GM19035 (cell line): ENCODE data around the gene AMELX.

Experiments
- ATAC-seq: cut with Tn5 transposase; IDR thresholded peaks from one replicate; pipeline ENCODE4 v1.9.1; 2021; ENCODE audit not compliant: unreplicated experiment

Gene AMELX

GRCh38 chrX:11293113-11293512, at the start of gene AMELX:
TSS of gene AMELX (plus strand) at chrX:11293413. CDS start at chrX:11294789, 1,376 bp downstream.
- ATAC-seq: no peak

DNA sequence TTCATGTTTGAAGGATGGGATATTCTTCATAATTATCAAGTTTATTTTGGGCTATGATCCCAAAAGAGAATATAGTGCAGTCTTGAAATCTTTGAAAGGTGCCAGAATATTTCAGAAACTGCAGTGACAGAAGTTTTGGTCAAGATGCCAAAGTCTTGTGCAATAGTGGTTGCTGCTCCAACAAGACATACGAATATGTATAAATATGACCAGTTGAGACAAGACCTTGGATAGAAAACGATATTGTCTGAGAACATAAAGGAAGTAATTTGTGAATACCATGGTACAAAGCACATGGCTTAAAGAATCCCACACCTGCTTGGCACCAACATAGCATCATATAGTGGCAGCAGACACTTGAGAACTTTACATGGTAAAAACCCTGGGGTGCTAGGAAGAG, 48.6 kb upstream of the AMELX start:
- no peak for ATAC-seq

GRCh38 chrX:11254417-11255109, 38.6 kb upstream of the AMELX start:
- ATAC-seq: no peak

GRCh38 chrX:11257290-11257689, 35.9 kb upstream of the AMELX start:
- no peak for ATAC-seq

DNA sequence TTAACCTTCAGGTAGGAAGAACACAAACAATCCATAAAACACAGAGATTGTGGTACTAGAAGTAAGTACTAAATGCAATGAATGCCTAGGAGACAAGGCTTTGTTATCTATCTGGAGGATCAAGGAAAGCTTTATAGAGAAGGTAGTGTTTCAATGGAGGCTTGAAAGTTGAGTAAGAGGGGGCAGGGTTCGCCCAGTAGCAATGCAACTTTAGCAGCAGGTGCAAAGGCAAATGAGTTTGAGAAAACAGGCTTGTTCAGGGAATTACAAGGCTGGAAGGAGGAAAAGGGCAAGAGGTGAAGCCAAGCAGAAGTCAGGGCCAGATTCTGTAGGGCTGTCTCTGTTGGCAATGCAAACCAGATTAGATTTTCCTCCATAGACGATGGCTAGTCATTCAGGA, 35.5 kb upstream of the AMELX start:
- ATAC-seq: no peak

GRCh38 chrX:11259437-11259836, 33.8 kb upstream of the AMELX start:
- ATAC-seq: no peak

GRCh38 chrX:11261260-11261659, 32.0 kb upstream of the AMELX start:
- no peak for ATAC-seq

DNA sequence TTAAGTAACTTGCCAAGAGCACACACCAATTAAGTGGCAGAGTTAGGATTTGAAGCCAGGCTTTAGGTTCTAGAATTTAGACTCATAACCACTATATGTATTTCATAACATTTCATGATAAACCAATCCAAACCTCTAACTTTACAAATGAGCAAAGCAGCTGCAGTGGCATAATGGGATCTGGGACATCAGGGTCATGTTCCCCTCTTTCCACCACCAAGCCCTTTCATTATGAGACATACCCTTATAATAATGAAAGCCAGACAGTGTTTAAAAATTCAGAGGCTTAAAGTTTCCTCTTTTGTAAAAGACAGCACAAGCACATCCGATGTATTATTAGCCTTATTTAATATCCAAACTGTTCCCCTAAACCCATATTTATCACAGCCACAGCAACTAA, 28.3 kb upstream of the AMELX start:
- ATAC-seq: no peak

DNA sequence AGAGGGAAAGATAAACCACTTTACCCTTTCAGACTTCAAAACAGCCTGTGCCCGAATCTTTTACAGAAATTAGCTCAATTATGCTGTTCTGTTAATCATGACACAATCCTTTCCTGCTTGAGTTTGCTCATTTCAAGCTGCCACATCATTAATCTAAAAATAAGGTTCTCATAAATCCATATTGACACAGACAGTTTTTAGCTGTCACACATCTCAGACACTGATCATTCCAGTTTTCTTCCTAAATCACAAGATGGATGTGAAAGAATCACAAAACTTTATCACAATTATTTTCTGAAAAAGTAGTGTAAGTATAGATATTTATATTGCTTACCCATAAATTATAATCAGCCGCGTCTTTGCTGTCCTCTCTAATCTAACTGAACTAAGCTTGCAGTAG, 27.9 kb upstream of the AMELX start:
- ATAC-seq: no peak

- no peak for ATAC-seq
Measured at GRCh38 chrX:11266573-11267003, 26.6 kb upstream of the AMELX start.

- no peak for ATAC-seq
Measured at GRCh38 chrX:11267425-11267824, 25.8 kb upstream of the AMELX start.

- no peak for ATAC-seq
Measured at GRCh38 chrX:11269006-11269405, 24.2 kb upstream of the AMELX start.

- ATAC-seq: no peak
Measured at GRCh38 chrX:11269996-11270395, 23.2 kb upstream of the AMELX start.

- ATAC-seq: no peak
Measured at GRCh38 chrX:11272290-11272689, 20.9 kb upstream of the AMELX start.

GRCh38 chrX:11272863-11273262, 20.4 kb upstream of the AMELX start:
- no peak for ATAC-seq

DNA sequence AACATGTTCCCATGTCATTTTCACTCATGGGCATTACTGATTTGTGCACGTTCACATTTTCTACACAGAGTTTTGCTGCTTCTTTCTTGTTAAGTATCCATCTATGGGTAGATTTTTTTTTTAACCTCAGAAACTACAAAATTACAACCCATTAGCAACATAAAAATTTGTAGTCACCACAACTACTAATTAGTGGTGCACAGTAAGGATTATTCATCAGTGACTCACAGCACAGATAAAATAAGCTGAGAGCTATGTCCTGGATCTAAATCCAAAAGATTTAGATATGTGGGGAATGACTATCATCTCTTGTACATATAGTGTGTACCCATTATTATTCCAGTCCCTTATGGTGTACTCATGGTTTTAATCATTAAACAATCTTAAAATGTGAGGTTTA, 19.7 kb upstream of the AMELX start:
- no peak for ATAC-seq

GRCh38 chrX:11282043-11282442, 11.2 kb upstream of the AMELX start:
- ATAC-seq: no peak

- no peak for ATAC-seq
Measured at GRCh38 chrX:11285651-11286050, 7.6 kb upstream of the AMELX start.

- no peak for ATAC-seq
Measured at GRCh38 chrX:11287505-11287904, 5.7 kb upstream of the AMELX start.

GRCh38 chrX:11290416-11291102, 2.7 kb upstream of the AMELX start:
- ATAC-seq: no peak

- ATAC-seq: no peak
Measured at GRCh38 chrX:11296051-11296450, 2.8 kb downstream of the AMELX start.

DNA sequence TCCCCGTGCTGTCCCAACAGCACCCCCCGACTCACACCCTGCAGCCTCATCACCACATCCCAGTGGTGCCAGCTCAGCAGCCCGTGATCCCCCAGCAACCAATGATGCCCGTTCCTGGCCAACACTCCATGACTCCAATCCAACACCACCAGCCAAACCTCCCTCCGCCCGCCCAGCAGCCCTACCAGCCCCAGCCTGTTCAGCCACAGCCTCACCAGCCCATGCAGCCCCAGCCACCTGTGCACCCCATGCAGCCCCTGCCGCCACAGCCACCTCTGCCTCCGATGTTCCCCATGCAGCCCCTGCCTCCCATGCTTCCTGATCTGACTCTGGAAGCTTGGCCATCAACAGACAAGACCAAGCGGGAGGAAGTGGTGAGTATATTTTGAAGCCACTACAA, 5.4 kb downstream of the AMELX start:
- no peak for ATAC-seq

DNA sequence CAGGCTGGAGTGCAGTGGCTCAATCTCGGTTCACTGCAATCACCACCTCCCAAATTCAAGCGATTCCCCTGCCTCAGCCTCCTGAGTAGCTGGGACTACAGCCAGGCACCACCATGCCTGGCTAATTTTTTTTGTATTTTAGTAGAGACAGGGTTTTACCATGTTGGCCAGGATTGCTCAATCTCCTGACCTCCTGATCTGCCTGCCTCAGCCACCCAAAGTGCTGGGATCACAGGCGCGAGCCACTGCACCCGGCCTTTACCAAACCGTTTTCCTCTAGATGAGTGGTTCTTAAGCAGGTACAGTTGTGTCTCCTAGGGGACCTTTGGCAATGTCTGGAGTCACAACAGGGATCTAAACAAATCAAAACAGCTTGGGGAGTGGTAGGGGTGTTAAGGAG, 11.6 kb downstream of the AMELX start:
- ATAC-seq: no peak
